Mesendoderm (in vitro differentiated cells): ENCODE measurements around the gene PTTG1IP2.

ENCODE experiments used
- DNase-seq: peaks from one replicate; pipeline ENCODE4 v3.0.0; 2013
- H2AK5ac ChIP-seq: 2 replicates; pipeline ENCODE4 v1.6.1; 2013; ENCODE audit warnings: low read length, inconsistent platforms
- H2BK120ac ChIP-seq: 2 replicates; pipeline ENCODE4 v1.6.1; 2013; ENCODE audit warnings: low read depth, mild to moderate bottlenecking, low read length, moderate library complexity, mixed read lengths
- H2BK15ac ChIP-seq: replicated peaks from 2 replicates; pipeline ENCODE4 v1.6.1; 2013; ENCODE audit warnings: low read depth, mild to moderate bottlenecking, moderate library complexity
- H2BK5ac ChIP-seq: 2 replicates; pipeline ENCODE4 v1.6.1; 2013; ENCODE audit warnings: low read length, inconsistent platforms
- H3K18ac ChIP-seq: 2 replicates; pipeline ENCODE4 v1.6.1; 2013; ENCODE audit warnings: mild to moderate bottlenecking, low read length, mixed read lengths
- H3K23ac ChIP-seq: one replicate; pipeline ENCODE4 v1.6.1; 2013; ENCODE audit warnings: low read length
- H3K27ac ChIP-seq: 2 replicates; pipeline ENCODE4 v1.5.1; 2013; ENCODE audit warnings: low read depth, mild to moderate bottlenecking, inconsistent platforms, low read length, moderate library complexity
- H3K27me3 ChIP-seq: 2 replicates; pipeline ENCODE4 v1.6.1; 2013; ENCODE audit warnings: low read length, control low read depth, mild to moderate bottlenecking, inconsistent platforms; ENCODE audit not compliant: insufficient read depth, poor library complexity
- H3K36me3 ChIP-seq: 2 replicates; pipeline ENCODE4 v1.6.1; 2013; ENCODE audit warnings: low read length, inconsistent platforms; ENCODE audit not compliant: control insufficient read depth, insufficient read depth
- H3K4ac ChIP-seq: one replicate; pipeline ENCODE4 v1.6.1; 2013; ENCODE audit warnings: low read depth, mild to moderate bottlenecking, low read length, moderate library complexity
- H3K4me1 ChIP-seq: 2 replicates; pipeline ENCODE4 v1.6.1; 2013; ENCODE audit warnings: low read depth, low read length, inconsistent platforms; ENCODE audit not compliant: control insufficient read depth
- H3K4me2 ChIP-seq: 2 replicates; pipeline ENCODE4 v1.6.1; 2013; ENCODE audit warnings: low read length
- H3K4me3 ChIP-seq: 2 replicates; pipeline ENCODE4 v1.5.1; 2013; ENCODE audit warnings: mild to moderate bottlenecking, low read length
- H3K56ac ChIP-seq: one replicate; pipeline ENCODE4 v1.6.1; 2013; ENCODE audit warnings: low read length
- H3K79me1 ChIP-seq: 2 replicates; pipeline ENCODE4 v1.6.1; 2013; ENCODE audit warnings: low read length, inconsistent platforms
- H3K79me2 ChIP-seq: 2 replicates; pipeline ENCODE4 v1.6.1; 2013; ENCODE audit warnings: mild to moderate bottlenecking, low read length; ENCODE audit not compliant: control insufficient read depth, insufficient read depth
- H3K9ac ChIP-seq: 2 replicates; pipeline ENCODE4 v1.6.1; 2013; ENCODE audit warnings: low read length, inconsistent platforms
- H4K5ac ChIP-seq: one replicate; pipeline ENCODE4 v1.6.1; 2013; ENCODE audit warnings: low read length
- H4K8ac ChIP-seq: one replicate; pipeline ENCODE4 v1.6.1; 2013; ENCODE audit warnings: low read depth, mild to moderate bottlenecking, control low read depth, low read length, moderate library complexity
- WGBS: extraction: QIAGEN DNeasy Blood & Tissue Kit; methylation state at CpG from one replicate; pipeline ENCODE4 v1.1.7; 2013; ENCODE audit warnings: low lambda C conversion rate, missing lambda C conversion rate; ENCODE audit not compliant: insufficient coverage; ENCODE audit errors: extremely low coverage; 5-methylcytosine and 5-hydroxymethylcytosine counted together

The PTTG1IP2 gene

DNA sequence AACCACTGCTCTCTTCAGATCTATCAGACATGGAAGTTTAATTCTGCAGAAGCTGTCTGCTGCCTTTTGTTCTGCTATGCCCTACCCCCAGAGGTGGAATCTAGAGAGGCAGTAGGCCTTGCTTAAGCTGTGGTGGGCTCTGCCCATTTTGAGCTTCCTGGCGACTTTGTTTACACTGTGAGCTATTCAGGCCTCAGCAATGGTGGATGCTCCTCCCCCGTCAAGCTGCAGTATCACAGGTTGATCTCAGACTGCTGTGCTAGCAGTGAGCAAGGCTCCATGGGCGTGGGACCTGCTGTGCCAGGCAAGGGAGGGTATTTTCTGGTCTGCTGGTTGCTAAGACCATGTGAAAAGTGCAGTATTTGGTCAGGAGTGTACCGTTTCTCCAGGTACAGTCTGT, 81.6 kb downstream of the PTTG1IP2 start:
- H2BK15ac ChIP-seq, result no peak overlapping the region
- H3K18ac ChIP-seq, result no peak overlapping the region
- H2BK120ac ChIP-seq, result no peak overlapping the region
- no peaks in the 10 kb centered on the region for H3K27me3 ChIP-seq
- no peaks in the 10 kb centered on the region for H3K79me2 ChIP-seq
- no peaks in the 10 kb centered on the region for H3K36me3 ChIP-seq
- H3K4me1 ChIP-seq, result no peaks in the 10 kb centered on the region
- no peak overlapping the region for H3K4me2 ChIP-seq
- H3K79me1 ChIP-seq, result no peaks in the 10 kb centered on the region
- WGBS, result no CpG with 5 or more reads among the region's 4 CpGs
- peak; percentile 68 for DNase-seq
- H4K8ac ChIP-seq, result no peak overlapping the region
- H3K4me3 ChIP-seq, result no peak overlapping the region
- H2BK5ac ChIP-seq, result no peak overlapping the region
- no peak overlapping the region for H3K9ac ChIP-seq
- no peak overlapping the region for H2AK5ac ChIP-seq
- H4K5ac ChIP-seq, result no peak overlapping the region
- H3K27ac ChIP-seq, result no peak overlapping the region
- no peak overlapping the region for H3K56ac ChIP-seq
- H3K4ac ChIP-seq, result no peak overlapping the region
- H3K23ac ChIP-seq, result no peak overlapping the region

DNA sequence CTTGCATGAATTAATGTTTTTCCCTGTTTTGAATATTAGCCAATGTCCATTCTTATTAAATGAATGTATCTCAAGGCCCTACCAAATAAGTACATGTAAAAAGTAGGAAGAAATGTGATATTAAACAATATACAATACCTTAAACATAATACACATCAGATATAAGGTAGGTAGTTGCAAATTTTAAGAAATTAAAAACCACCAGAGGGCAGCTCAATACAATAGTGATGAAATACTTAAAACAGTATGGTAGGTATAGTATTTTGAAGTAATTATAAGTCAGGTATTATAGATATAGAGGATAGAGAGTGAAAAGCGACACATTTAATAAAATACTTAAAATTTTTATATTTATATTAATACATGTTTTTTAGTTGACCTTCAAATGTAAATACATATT, 83.1 kb downstream of the PTTG1IP2 start:
- Histone ChIP-seq H3K79me1 (no peaks in the 10 kb centered on the region), H4K8ac (no peak overlapping the region), H3K79me2 (no peaks in the 10 kb centered on the region), H3K4me2 (no peak overlapping the region), H3K4me1 (no peaks in the 10 kb centered on the region), H3K18ac (no peak overlapping the region), H3K9ac (no peak overlapping the region), H2BK15ac (no peak overlapping the region), H2BK5ac (no peak overlapping the region), H3K56ac (no peak overlapping the region), H4K5ac (no peak overlapping the region), H2AK5ac (no peak overlapping the region), H3K36me3 (no peaks in the 10 kb centered on the region), H3K23ac (no peak overlapping the region), H3K4me3 (no peak overlapping the region), H3K27me3 (no peaks in the 10 kb centered on the region), H3K4ac (no peak overlapping the region), H3K27ac (no peak overlapping the region), H2BK120ac (no peak overlapping the region)
- DNase-seq, result no peak
- WGBS, result no CpG with 5 or more reads among the region's 1 CpG

DNA sequence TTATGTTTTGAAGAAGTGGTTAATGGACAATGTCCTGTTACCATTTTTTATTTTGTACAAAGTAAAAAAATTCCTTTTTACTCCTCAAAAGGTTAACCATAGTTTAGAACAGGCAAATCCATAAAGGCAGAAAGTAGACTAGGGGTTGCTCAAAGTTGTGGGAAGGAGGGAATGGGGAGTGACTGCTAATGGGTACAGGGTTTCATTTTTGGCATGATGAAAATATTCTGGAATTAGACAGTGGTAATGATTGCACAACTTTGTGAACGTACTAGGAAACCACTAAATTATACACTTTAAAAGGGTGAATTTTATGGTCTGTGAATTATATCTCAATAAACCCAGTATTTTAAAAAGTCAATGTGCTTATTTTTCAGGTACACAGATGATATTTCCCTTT, 91.3 kb downstream of the PTTG1IP2 start:
- H2BK15ac ChIP-seq, result no peak overlapping the region
- no peak overlapping the region for H3K56ac ChIP-seq
- H3K27me3 ChIP-seq, result no peaks in the 10 kb centered on the region
- H3K79me2 ChIP-seq, result no peaks in the 10 kb centered on the region
- no peak overlapping the region for H4K8ac ChIP-seq
- no peak overlapping the region for H3K18ac ChIP-seq
- no peak overlapping the region for H3K9ac ChIP-seq
- H3K4me3 ChIP-seq, result no peak overlapping the region
- no peaks in the 10 kb centered on the region for H3K4me1 ChIP-seq
- WGBS, result no CpG with 5 or more reads among the region's 1 CpG
- H3K23ac ChIP-seq, result no peak overlapping the region
- no peak overlapping the region for H2AK5ac ChIP-seq
- H2BK5ac ChIP-seq, result no peak overlapping the region
- DNase-seq, result no peak
- H4K5ac ChIP-seq, result no peak overlapping the region
- no peak overlapping the region for H3K27ac ChIP-seq
- H3K36me3 ChIP-seq, result no peaks in the 10 kb centered on the region
- no peak overlapping the region for H3K4ac ChIP-seq
- H3K79me1 ChIP-seq, result no peaks in the 10 kb centered on the region
- H3K4me2 ChIP-seq, result no peak overlapping the region
- no peak overlapping the region for H2BK120ac ChIP-seq
